ENCODE results near the gene CLRN1. TPM values are rescaled to one million over a fixed set of nuclear protein-coding genes. Genes with fewer than 3 reads are reported as not detected.

CLRN1 gene
- total RNA-seq, 4 donors from 2014 or later, result not detected

GRCh38 chr3:150898046-150898754 lies 74.3 kb downstream of the CLRN1 start:
- Histone ChIP-seq H3K4me3 (no peak overlapping the region), H3K27me3 (no peaks in the 10 kb centered on the region), H3K27ac (replicated peaks in 1 of 4) (no peak overlapping the region), H3K9me3 (no peaks in the 10 kb centered on the region), H3K36me3 (no peaks in the 10 kb centered on the region), H3K4me1 (no peaks in the 10 kb centered on the region)
- intact Hi-C loops (cut with DNase I), result no loop called here
- no peak for DNase-seq (ENCODE audit: extremely low spot score)
- WGBS, result 78% methylated on average over 3 of the region's 3 CpGs
- TF ChIP-seq POLR2AphosphoS5 (IDR thresholded peaks at IDR 0.05) (no peak), EP300 (IDR thresholded peaks at IDR 0.05) (no peak), POLR2A (IDR thresholded peaks at IDR 0.05; ENCODE audit: low read depth) (no peak), CTCF (IDR thresholded peaks at IDR 0.05) (no peak)

DNA sequence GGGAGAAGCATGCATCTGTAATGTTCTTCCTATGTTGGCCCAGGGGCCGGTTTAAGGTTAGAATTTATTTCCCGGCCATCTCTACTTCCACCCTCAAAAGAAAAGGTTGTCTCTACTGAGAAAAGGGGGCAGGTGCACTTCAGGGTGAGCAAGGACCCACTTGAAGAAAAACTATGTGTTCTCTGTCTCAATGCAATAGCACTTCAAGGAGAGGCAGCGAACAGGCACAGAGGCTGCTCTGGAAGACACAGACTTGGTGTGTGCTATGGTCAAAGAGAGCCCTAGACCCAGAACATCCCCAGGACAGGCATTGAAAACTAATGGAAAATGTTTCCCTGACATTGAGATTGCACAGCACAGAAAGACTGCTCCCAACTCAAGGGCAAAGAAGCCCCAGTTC lies 74.9 kb downstream of the CLRN1 start:
- Histone ChIP-seq H3K4me3 (no peak overlapping the region), H3K9me3 (no peaks in the 10 kb centered on the region), H3K27me3 (no peaks in the 10 kb centered on the region), H3K36me3 (no peaks in the 10 kb centered on the region), H3K4me1 (no peaks in the 10 kb centered on the region), H3K27ac (replicated peaks in 1 of 4) (no peak overlapping the region)
- no peak for DNase-seq (ENCODE audit: extremely low spot score)
- TF ChIP-seq EP300 (IDR thresholded peaks at IDR 0.05) (no peak), POLR2A (IDR thresholded peaks at IDR 0.05; ENCODE audit: low read depth) (no peak)
- 90% methylated on average over 3 of the region's 3 CpGs for WGBS
- intact Hi-C loops (cut with DNase I), result no loop called here

GRCh38 chr3:150890831-150891230 lies 81.7 kb downstream of the CLRN1 start:
- no peaks in the 10 kb centered on the region for H3K4me1 ChIP-seq
- no peak for TF ChIP-seq CTCF (IDR thresholded peaks at IDR 0.05)
- no peak for TF ChIP-seq EP300 (IDR thresholded peaks at IDR 0.05)
- no peak for TF ChIP-seq POLR2AphosphoS5 (IDR thresholded peaks at IDR 0.05)
- no peak for TF ChIP-seq POLR2A (IDR thresholded peaks at IDR 0.05; ENCODE audit: low read depth)
- no peaks in the 10 kb centered on the region for H3K36me3 ChIP-seq
- no peaks in the 10 kb centered on the region for H3K27me3 ChIP-seq
- no peak for DNase-seq (ENCODE audit: extremely low spot score)
- intact Hi-C loops (cut with DNase I), result no loop called here
- no peak overlapping the region for H3K4me3 ChIP-seq
- H3K9me3 ChIP-seq, result no peaks in the 10 kb centered on the region
- no peak overlapping the region for H3K27ac ChIP-seq (replicated peaks in 1 of 4)
- 91% methylated on average over 8 of the region's 9 CpGs for WGBS

DNA sequence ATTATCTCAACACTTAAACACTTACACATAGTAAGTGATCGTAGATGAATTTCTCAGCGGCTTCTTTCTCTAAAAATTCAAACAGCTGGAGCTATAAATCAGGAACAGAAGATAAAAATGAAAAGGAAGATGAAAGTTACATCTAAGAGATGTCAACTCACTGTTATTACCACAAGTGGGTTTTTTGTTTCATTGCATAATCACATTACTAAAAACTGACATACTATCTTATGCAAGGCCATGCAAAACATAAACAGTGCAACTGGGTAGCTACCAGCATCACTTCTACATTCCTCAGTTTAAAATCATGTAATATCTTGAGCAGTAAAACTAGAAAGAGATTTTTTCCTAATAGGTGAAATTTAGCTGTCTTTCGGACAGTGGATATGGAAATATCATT lies 82.2 kb downstream of the CLRN1 start:
- Histone ChIP-seq H3K9me3 (no peaks in the 10 kb centered on the region), H3K27ac (replicated peaks in 1 of 4) (no peak overlapping the region), H3K36me3 (no peaks in the 10 kb centered on the region), H3K4me1 (no peaks in the 10 kb centered on the region), H3K27me3 (no peaks in the 10 kb centered on the region), H3K4me3 (no peak overlapping the region)
- intact Hi-C loops (cut with DNase I), result no loop called here
- WGBS, result 77% methylated on average over 3 of the region's 3 CpGs
- TF ChIP-seq POLR2A (IDR thresholded peaks at IDR 0.05; ENCODE audit: low read depth) (no peak), POLR2AphosphoS5 (IDR thresholded peaks at IDR 0.05) (no peak), EP300 (IDR thresholded peaks at IDR 0.05) (no peak), CTCF (IDR thresholded peaks at IDR 0.05) (no peak)
- DNase-seq (ENCODE audit: extremely low spot score), result no peak

GRCh38 chr3:150889106-150889505 lies 83.4 kb downstream of the CLRN1 start:
- TF ChIP-seq POLR2AphosphoS5 (IDR thresholded peaks at IDR 0.05), result no peak
- no peak for TF ChIP-seq POLR2A (IDR thresholded peaks at IDR 0.05; ENCODE audit: low read depth)
- TF ChIP-seq EP300 (IDR thresholded peaks at IDR 0.05), result no peak
- TF ChIP-seq CTCF (IDR thresholded peaks at IDR 0.05), result no peak
- DNase-seq (ENCODE audit: extremely low spot score), result no peak
- intact Hi-C loops (cut with DNase I), result no loop called here
- WGBS, result 76% methylated on average over 6 of the region's 6 CpGs
- Histone ChIP-seq H3K4me1 (no peaks in the 10 kb centered on the region), H3K36me3 (no peaks in the 10 kb centered on the region), H3K27me3 (no peaks in the 10 kb centered on the region), H3K27ac (replicated peaks in 1 of 4) (no peak overlapping the region), H3K4me3 (no peak overlapping the region), H3K9me3 (no peaks in the 10 kb centered on the region)

All from esophagus muscularis mucosa (tissue), 4 donors.